ENCODE measurements around the gene NKAPD1.
"Not testable (repeated sequence)": the region's sequence is repeated elsewhere in the genome, so short reads cannot be mapped to it uniquely, and the experiment has no call there.

The NKAPD1 gene

DNA sequence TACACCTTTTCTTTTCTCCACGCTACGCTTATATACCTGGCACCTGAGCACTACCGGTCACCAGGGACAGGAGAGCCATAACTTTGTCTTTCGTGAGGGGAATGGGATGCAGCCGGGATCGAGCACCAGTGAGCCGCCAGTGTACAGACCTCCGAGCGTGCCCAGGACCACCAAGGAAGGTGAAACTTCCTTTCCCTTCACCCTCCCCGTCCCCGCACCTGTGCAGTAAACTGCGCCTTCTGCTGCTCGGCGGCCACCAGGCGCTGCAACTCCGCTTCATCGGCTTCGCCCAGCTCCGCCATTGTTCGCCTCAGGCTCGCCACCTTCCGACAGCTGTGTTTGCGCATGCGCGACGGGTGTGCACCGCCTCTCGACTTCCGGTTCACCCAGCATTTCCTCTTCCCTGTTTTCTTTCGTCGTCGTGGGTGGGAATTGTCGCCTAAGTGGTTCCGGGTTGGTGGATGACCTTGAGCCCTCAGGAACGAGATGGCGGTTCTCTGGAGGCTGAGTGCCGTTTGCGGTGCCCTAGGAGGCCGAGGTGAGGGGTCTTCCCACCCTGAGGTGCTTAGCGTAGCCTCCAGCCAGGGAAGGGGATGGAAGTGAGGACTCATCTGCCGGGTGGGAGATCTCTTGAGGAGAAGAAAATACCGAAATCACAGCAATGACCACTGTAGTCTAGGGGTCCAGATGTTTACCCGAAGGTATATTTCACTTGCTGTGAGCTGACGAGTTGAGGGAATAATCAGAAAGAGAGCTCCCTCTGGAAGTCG, 12.5 kb downstream of the NKAPD1 start, which contains the start of the genes SDHD and TIMM8B:
SDHD (plus strand) TSS at position 452 of the 770 bp plus-strand sequence; CDS start at position 487, 35 bp downstream.
TIMM8B (minus strand) TSS at position 335 of the 770 bp plus-strand sequence; CDS start at position 302, 33 bp downstream.
- peak; percentile 84 for DNase-seq

DNA sequence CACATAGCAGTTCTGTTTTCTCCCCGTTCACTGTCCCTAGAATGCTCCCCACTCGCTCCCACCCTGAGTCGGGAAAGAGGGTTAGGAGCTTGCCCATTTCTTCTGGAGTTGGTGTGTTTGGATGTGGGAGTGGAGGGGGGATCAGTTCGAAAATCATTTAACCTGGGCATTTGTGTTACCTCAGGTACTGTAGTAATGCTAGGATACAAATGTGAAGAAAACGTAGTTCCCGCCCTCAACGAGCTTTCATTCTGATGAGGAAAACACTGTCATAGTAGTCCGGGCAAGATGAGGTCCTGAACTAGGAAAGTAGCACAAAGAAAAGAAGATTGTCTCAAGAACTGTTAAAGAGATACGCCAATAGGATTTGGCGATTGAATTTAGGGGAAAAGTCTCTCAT, 13.1 kb downstream of the NKAPD1 start:
- DNase-seq = no peak

DNA sequence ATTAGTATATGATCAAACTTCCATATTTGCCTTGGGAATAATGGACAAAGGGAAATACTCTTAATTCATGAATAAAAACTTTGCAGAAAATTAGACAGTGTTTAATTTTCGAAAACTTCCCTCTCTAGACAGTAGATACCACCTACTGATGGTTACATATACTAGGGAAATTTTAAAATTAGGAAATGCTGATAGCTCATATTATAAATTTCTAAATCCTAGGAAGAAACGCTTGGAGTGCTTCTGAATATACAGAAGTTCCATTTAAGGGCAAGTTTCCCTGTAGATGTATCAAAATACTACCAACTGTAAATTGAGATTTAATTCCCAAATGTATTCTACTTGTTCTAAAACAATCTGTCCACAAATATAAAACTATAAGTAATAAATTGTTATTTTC, 21.2 kb downstream of the NKAPD1 start:
- not testable (repeated sequence) for DNase-seq

DNA sequence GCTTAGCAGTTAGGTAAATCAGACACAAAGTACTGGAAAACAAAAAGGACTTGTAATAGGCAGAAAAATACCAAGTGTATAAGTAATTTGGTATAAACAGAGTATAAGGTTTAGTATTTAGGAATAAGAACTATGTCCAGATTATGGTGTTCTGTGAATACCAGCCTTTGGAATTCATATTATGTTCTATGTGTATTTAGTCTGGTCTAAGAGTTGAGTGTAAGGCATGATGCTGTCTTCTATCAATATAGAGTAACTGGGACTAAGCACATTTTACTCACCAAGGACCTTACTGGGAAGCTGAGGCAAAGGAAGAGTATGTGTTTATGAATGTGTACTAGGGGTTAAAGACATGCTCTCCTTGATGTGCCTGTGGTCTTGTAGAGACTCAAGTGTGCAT, 22.1 kb downstream of the NKAPD1 start:
- DNase-seq = no peak

DNA sequence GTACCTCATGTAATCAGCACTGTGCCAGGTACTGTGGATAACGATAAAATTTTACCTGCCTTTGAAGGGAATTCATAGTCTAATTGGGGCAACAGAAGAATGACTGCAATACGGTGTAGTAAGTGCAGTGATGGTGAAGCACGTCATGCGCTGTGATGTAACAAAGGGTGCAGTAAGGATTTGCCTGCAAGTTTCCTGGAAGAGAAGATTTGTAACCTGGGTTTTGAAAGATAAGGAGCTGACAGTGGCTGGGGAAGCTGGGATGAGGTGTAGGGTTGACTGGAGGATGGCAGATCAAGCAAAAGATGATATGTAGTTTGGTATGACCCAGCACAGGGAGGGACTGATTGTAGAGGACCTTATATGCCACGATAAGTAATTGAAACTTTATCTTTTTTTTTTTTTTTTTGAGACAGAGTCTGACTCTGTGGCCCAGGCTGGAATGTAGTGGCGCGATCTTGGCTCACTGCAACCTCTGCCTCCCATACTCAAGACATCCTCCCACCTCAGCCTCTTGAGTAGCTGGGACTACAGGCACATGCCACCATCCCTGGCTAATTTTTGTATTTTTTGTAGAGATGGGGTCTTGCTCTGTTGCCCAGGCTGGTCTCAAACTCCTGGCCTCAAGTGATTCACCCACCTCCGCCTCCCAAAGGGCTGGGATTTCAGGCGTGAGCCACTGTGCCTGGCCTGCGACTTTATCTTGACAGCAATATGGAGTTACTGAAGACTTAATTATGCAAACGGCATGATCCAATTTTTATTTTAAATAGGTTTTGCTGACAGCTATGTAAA, 23.8 kb downstream of the NKAPD1 start:
- no peak for DNase-seq

DNA sequence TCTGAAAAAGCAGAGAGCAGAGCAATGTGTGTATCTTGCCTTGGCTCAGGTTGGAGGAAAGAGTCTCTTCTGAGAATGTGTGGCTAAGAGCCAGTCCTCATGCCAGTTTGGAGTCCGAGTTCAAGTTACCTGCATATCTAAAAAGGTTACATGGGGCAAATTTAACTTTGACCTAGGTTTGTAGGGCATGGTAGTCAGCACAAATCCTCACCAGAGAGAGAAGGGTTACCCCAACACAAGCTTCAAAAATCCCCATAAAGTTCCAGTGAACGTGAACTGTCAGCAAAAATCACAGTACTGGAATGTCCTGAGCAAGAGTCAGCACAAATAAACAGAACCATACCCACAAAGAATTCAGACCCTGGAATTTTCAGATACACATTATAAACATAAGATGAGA, 26.4 kb downstream of the NKAPD1 start:
- no peak for DNase-seq

DNA sequence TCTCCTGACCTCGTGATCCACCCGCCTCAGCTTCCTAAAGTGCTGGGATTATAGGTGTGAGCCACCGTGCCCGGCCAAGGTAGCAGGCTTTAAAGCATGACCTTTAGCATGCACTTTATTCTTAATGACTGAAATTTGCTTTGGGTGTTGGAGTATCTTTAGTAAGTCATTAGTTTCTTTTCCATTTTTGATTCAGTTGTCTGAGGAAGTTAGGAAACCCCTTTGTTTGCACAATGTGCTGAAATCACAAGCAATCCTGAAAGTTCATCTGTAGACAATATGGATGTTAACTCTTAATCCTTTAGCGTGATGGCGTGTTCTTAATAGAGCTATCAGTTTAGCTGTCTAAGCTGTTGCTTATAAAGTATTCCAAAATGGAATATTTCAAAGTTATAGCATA, 29.3 kb downstream of the NKAPD1 start:
- no peak for DNase-seq

DNA sequence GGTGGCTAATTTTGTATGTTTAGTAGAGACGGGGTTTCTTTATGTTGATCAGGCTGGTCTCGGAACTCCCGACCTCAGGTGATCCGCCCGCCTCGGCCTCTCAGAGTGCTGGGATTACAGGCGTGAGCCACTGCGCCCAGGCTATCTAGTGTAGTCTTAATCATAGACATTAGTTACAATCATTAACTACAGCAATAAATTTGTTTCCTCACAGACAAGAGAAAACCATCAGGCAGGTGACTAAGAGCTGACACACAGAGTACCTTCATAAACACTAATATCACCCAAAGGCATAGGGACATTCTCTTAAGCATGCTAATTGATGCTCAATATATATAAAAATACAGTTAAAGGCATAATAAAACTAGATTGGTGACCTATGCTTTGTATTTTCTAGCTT, 32.0 kb downstream of the NKAPD1 start:
- no peak for DNase-seq

DNA sequence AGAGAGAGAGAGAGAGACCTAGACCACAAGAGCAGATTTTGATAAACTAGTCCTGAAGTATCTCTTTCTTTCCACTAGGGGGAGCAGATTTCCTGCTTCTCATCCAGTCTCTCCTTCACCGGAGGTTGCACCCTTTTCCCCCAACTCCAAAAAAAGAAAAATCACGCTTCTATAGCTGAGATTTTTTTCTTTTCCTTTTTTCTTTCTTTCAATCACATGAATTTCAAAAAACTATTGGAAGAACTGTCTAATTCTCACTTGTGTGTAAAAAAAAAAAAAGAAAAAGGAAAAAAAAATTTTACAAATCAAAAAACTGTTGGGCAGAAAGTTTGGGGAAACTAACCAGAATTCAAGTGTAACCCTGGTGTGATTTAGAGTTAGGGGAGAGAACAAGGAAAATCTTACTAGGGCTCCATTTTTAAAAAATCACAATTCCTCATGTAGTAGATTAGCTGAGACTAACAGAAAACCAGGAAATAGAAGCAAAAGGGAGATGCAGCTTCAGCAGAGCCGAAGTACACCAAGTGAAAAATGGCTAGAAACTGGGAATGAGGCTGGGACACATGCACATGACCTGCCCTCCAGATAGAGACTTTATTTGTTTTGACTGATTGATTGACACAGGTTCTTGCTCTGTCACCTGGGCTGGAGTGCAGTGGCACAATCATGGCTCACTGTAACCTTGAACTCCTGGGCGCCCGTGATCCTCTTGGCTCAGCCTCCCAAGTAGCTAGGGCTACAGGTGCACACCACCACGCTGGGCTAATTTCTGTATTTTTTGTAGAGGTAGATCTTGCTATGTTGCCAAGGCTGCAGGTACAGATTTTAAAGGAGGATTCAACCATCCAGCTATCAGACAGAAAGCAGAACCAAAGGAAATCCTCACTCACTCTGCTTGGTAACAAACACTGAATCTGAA, 39.7 kb downstream of the NKAPD1 start:
- no peak for DNase-seq

DNA sequence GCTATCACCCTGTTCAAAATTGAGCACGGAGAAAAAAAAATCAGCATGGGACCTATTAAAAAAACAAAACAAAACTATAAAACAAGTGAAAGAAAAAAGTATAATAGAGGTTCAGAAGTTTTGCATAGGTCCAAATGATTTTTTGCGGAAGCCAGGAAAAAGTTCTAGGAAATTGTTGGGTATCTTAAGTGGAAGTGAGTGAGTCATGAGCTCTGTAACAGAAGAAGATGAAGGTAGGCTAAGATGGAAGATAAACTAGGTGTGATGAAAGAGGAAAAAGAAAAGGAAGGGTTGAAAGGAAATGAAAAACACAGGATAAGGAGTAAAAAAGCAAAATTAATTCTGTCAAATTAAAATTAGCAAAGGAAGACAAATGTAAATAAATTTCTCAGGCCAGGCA, 40.4 kb downstream of the NKAPD1 start:
- no peak for DNase-seq

DNA sequence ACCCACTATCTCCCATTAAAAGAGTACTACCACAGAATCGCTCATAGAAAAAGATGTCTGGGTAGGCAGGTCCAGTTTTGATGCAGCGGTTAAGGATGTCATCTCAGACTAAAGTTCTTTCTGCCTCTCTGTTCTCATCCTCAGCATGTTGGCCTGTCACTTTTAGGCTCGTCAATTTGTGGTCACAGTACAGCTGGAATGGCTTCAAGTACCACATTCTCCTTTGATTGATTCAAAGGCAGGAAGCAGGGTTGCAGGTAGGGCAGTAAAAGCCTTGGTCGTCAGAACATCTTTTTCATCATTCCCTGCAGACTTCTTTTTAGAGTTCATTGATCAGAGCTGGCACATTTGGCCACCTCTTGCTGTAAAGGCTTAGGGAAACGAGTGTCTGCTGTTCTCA, 41.3 kb downstream of the NKAPD1 start:
- no peak for DNase-seq

DNA sequence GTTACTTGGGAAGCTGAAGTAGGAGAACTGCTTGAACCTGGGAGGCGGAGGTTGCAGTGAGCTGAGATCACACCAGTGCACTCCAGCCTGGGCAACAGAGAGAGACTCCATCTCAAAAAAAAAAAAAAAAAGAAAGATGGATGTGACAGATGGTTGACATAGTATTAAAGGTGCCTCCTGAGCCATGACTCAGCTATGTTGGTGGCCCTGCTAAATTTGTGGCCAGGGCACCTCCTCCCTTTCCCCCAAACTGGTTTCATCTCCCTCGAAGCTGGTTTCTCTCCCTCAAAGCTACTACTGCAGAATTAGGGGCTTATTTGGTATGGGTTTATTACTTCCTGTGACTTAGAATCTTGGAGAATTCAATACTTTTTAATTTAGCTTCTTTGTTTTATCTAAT, 44.1 kb downstream of the NKAPD1 start:
- no peak for DNase-seq

DNA sequence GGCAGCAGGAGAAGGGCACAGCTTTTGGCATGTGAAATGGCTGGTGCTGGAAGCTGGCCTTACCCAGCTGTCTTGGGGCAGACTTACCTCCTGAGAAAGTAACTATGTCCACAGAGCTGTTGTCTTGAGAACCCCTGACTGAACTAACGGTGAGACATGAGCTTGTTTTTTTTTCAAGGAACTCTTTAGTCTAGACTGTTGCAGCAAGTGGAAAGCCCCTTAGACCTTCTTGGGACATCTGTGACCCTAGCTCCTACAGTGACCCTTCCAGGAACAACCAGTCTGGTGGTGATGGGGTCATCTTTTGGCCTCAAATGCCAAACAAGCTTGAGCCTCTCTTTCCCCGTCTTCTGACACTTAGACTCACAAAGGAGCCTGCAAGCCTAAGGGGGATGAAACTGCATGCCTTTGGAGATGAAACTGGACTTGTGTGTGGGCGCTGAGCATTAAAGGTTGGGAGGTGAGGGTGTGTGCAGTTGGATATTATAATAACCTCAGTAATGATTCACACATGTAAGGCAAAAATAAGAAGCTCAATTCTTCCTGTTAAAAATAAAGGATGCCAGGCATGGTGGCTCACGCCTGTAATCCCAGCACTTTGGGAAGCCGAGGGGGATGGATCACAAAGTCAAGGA, 48.0 kb downstream of the NKAPD1 start:
- DNase-seq = no peak

DNA sequence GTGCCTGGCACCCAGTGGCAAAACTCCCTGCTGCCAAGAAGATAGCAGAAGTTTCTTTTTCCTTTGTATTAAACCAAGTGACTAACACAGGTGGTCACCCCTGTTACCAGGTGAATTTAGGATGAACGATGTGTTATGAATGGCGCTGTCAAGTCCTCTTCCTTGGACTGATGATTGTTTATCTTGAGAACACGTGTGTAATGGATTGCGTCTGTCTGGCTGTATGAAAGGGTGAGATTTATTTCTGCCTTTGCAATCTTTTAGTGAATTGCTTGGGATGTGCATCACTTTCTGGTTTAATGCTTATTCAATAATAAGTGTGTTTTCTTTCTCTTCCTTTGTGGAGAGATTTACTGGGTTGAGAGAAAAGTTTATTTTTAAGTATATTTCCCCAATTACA, 49.0 kb downstream of the NKAPD1 start:
- DNase-seq = no peak

DNA sequence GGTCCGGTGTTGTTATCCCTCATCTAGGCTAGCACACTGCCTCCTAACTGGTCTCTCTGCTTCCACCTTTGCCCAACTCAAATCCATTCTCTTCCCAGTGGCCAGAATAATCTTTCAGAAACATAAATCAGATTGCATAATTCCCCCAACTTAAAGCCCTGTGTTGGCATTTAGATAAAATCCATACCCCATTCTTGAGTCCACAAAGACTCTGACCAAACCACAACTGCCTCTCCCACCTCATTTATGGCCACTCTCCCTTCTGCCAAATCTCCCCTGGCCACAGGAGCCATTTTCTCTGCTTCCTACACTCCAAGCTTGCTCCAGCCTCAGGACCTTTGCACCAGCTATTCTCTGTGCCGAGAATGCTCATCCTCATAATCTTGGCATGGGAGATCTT, 53.0 kb downstream of the NKAPD1 start:
- no peak for DNase-seq

DNA sequence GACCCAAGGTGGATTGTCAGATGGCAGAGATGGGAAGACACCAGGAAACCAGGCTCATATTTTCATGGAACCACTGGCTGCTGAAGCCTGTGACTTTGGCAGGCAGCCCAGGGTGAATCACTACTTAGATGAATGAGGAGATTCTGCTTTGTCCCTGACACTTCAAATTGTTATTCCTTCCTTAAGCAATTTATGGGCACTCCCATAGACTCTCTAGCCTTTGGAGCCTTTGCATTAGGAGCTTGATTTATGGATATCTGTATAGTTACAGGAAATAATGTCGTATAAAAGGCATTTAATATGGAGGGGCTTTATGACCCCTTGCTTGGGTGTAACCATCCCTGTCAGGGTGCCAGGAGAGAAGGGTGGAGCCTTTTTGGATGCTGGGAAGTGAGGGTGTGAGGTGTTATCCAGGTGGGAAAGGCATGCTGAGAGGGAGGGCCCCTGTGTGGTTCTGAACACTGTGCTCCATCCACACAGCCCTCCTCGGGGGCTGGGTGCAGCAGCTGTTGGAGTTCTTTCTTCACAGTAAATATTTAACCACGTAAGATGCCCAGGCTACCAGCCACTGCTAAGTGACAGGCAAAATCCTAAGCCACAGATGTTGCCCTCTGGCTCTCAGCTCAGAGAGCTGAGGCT, 54.5 kb downstream of the NKAPD1 start:
- DNase-seq = no peak

DNA sequence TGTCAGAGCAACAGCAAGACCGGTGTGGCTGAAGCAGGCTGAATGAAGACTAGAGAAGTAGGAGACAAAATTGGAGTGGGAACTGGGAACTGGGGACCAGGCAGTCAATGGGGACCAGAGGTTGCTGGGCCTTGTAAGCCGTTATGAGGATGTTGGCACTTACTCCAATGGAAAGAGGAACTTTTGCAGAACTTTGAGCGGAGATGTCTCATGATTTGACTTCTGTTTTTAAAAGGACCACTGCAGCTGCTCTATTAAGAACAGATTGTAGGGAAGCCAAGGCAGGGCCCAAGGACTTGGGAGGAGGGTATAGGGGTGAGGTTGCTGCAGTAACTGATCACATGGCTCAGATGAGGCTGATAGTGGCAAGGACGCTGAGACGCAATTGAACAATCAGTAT, 55.6 kb downstream of the NKAPD1 start:
- no peak for DNase-seq

DNA sequence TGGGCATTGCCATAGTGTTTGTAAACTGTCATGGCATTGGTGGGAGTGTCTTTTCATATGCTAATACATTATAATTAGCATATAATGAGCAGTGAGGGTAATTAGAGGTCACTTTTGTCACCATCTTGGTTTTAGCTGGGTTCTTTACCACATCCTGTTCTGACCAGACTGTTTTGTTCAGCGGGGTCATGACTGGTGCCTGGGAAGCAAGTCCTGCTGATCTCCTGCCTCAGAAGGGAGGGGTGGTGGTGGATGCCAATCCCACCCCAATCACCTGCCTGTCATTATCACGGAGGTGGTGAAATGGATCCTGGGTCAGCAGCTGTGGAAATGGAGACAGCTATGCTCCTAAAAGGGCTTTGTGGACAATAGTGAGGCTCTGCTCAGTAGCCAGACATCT, 58.6 kb downstream of the NKAPD1 start:
- no peak for DNase-seq

DNA sequence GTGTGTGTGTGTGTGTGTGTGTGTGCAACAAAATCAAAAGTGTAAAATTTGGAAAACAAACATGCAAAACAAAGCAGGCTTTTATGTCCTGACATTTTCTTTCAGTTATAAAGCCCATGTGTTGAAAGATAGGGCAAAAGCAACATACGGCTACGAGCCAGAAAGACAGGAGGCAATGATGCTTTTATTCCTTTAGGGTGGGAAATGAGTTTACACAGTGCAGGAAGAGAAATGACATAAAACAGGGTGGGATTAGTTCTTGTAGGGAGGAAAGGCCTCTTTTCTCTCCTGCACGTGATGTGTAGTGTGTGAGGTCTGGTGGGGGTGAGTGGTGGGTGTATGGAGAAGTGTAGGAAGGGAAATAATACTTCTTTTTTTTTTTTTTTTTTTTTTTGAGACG, 60.4 kb downstream of the NKAPD1 start:
- DNase-seq = no peak

Measured in cortex of kidney (tissue), 1 donor.